Psoas muscle (tissue), 8 donors: ENCODE data around the gene RUNX2. TPM values are rescaled to one million over a fixed set of nuclear protein-coding genes. Genes with fewer than 3 reads are reported as not detected.

Experiments
- ATAC-seq, 4 donors: fragments of 200-7000 bp; cut with Tn5 transposase; one replicate each; pipeline ENCODE4 v1.9.1; 2020; ENCODE audit warnings: moderate library complexity in 3 of 4, mild to moderate bottlenecking in 2 of 4
- DNase-seq, 2 donors: peaks; one replicate each; pipeline ENCODE4 v3.0.0-alpha.2; 2020
- H3K27ac ChIP-seq: fragments of 200-600 bp; one replicate; pipeline ENCODE4 v1.8.0; 2022
- H3K27me3 ChIP-seq, 3 donors: fragments of 200-600 bp in 1 of 3; one replicate each; pipeline versions ENCODE4 v1.6.1 to v1.8.0; 2013 to 2022; ENCODE audit warnings: low read length in 2 of 3, mild to moderate bottlenecking in 2 of 3, moderate library complexity in 1 of 3; ENCODE audit not compliant: insufficient read depth in 3 of 3
- H3K36me3 ChIP-seq, 2 donors: fragments of 200-600 bp in 1 of 2; one replicate each; pipeline versions ENCODE4 v1.6.1 to v1.8.0; 2013 to 2022; ENCODE audit warnings: low read depth in 1 of 2, mild to moderate bottlenecking in 1 of 2, moderate library complexity in 1 of 2; ENCODE audit not compliant: insufficient read depth in 1 of 2
- H3K4me1 ChIP-seq: fragments of 200-600 bp; one replicate; pipeline ENCODE4 v1.8.0; 2022
- H3K4me3 ChIP-seq: fragments of 200-600 bp; one replicate; pipeline ENCODE4 v1.8.0; 2022; ENCODE audit warnings: mild to moderate bottlenecking
- H3K9me3 ChIP-seq: fragments of 200-600 bp; one replicate; pipeline ENCODE4 v1.8.0; 2022
- WGBS, 3 donors: extraction: QIAGEN DNeasy Blood & Tissue Kit; methylation state at CpG; one replicate each; pipeline versions ENCODE4 v1.1.6 to v1.1.7; 2013; 5-methylcytosine and 5-hydroxymethylcytosine counted together
- intact Hi-C, 2 donors: fragments of 100-400 bp; cut with DNase I; formaldehyde crosslinking; loops; one replicate each; pipeline versions ENCODE4 v1.11.0 to v1.14.2; 2022
- polyA plus RNA-seq, 3 donors: library from polyadenylated mRNA; stranded (reverse); fragments of 200-250 nt; gene quantifications; one replicate each; pipeline ENCODE4 v1.2.3, GENCODE V29; 2013
- total RNA-seq, 4 donors: library from RNA; stranded (reverse); fragmentation: NEBNext Ultra II Directional in 2 of 4; extraction: Animal tissue kit (Norgen Biotek cat#: 25700) in 2 of 4; gene quantifications; one replicate each; pipeline versions ENCODE4 v1.2.1 to v1.2.4, GENCODE V29; 2021 to 2023
- TF ChIP-seq, protein P1 (sequence below): fragments of 200-600 bp; IDR thresholded peaks from one replicate; pipeline ENCODE4 v1.8.0; 2022; ENCODE audit warnings: antibody characterized with exemption
- donor health status: healthy with polysubstance abuse.
- donor health status: DM: no; HTN: no; CAD: no; lungs with moderate emphysema.
- donor health status: Bipolar disorder and iron deficiency.
- donor health status: healthy.
- donor health status: DM: yes; HTN: yes; CAD: no.
- donor health status: DM: no; HTN: no; CAD: no.
- donor health status: DM: no; HTN: no; CAD: no.
- donor health status: DM: yes; HTN: yes; CAD: no.

Gene RUNX2
- total and polyA plus RNA-seq, 7 donors, result 0.07 to 0.69 (median 0.21) TPM

DNA sequence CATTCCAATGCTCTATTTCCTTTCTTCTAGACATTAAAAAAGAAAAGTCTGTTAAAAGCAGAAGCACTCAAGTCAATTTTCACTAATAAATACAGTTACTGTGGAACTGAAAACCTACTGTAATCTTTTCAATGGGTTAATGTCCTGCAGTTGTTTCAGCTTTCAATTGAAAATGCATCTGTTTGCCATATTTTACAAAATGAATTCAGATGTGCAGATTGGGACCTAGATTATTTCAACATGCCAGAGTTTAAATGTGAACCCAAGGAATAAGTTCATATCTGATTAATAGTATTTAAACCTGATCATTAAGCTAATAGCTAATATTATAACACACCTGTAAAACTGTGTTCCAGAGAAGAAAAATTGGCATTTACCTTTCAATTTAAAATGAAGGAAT, 39.9 kb downstream of the RUNX2 start:
- intact Hi-C loops, result no loop called here
- H3K27me3 ChIP-seq, result no peaks in the 10 kb centered on the region
- ATAC-seq (no peak), DNase-seq (no peak)
- no peaks in the 10 kb centered on the region for H3K4me1 ChIP-seq
- H3K4me3 ChIP-seq, result no peak overlapping the region
- TF ChIP-seq, protein P1, sequence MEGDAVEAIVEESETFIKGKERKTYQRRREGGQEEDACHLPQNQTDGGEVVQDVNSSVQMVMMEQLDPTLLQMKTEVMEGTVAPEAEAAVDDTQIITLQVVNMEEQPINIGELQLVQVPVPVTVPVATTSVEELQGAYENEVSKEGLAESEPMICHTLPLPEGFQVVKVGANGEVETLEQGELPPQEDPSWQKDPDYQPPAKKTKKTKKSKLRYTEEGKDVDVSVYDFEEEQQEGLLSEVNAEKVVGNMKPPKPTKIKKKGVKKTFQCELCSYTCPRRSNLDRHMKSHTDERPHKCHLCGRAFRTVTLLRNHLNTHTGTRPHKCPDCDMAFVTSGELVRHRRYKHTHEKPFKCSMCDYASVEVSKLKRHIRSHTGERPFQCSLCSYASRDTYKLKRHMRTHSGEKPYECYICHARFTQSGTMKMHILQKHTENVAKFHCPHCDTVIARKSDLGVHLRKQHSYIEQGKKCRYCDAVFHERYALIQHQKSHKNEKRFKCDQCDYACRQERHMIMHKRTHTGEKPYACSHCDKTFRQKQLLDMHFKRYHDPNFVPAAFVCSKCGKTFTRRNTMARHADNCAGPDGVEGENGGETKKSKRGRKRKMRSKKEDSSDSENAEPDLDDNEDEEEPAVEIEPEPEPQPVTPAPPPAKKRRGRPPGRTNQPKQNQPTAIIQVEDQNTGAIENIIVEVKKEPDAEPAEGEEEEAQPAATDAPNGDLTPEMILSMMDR, result no peak
- H3K36me3 ChIP-seq, result no peaks in the 10 kb centered on the region
- H3K9me3 ChIP-seq, result no peaks in the 10 kb centered on the region
- no peak overlapping the region for H3K27ac ChIP-seq

DNA sequence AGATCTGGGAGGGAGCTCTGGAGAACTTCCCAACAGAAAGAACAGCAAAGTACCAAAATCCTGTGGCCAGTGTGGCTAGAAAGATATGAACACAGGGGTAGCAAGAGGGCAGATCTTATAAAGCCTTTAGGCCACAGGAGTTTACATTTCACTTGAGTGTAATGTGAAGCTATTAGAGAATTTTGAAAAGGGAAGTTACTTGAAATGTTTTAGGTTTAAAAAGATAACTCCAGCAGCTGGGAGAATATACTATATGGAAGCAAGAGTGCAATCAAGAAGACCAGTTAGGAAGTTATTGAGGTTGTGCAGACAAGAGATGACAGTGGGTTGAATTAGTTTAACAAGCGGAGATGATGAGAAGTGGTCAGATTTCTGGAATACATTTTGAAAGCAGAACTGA, 41.7 kb downstream of the RUNX2 start:
- TF ChIP-seq, protein P1, result no peak
- Histone ChIP-seq H3K9me3 (no peaks in the 10 kb centered on the region), H3K36me3 (no peaks in the 10 kb centered on the region), H3K4me3 (no peak overlapping the region), H3K27me3 (no peaks in the 10 kb centered on the region), H3K27ac (no peak overlapping the region), H3K4me1 (no peaks in the 10 kb centered on the region)
- WGBS, 3 donors, result 90 to 100% (median 95%) methylated on average over 1 of the region's 1 CpG
- intact Hi-C loops, result no loop called here
- no peak for DNase-seq
- no peak for ATAC-seq

- 96 to 98% (median 97%) methylated on average over 3 of the region's 3 CpGs for WGBS, 3 donors
- ATAC-seq, result no peak
- intact Hi-C loops, result no loop called here
Measured at GRCh38 chr6:45371924-45372573, 43.9 kb downstream of the RUNX2 start.

GRCh38 chr6:45375449-45375848, 47.3 kb downstream of the RUNX2 start:
- TF ChIP-seq, protein P1, result no peak
- H3K4me1 ChIP-seq, result peaks cover 9% of the 10 kb centered on the region
- intact Hi-C loops, result loop anchor here in 1 of 2 donors (5.0 kb wide), 1 partner anchor 337 kb away; no protein-coding TSS in a partner anchor
- no peaks in the 10 kb centered on the region for H3K27me3 ChIP-seq
- WGBS, 3 donors, result 78 to 85% (median 80%) methylated on average over 3 of the region's 3 CpGs
- no peaks in the 10 kb centered on the region for H3K9me3 ChIP-seq
- no peak overlapping the region for H3K27ac ChIP-seq
- H3K36me3 ChIP-seq, result no peaks in the 10 kb centered on the region
- DNase-seq (no peak), ATAC-seq (no peak)
- H3K4me3 ChIP-seq, result no peak overlapping the region

More at GRCh38 chr6:45371924-45372573, 43.9 kb downstream of the RUNX2 start:
- Histone ChIP-seq H3K4me1 (peaks cover 4% of the 10 kb centered on the region), H3K36me3 (no peaks in the 10 kb centered on the region), H3K27me3 (no peaks in the 10 kb centered on the region), H3K27ac (no peak overlapping the region), H3K9me3 (no peaks in the 10 kb centered on the region), H3K4me3 (no peak overlapping the region)
- DNase-seq, result no peak
- TF ChIP-seq, protein P1, result no peak
